GM21526 (cell line): ENCODE data around the gene VPS13D.
"Not testable (repeated sequence)": the region's sequence is repeated elsewhere in the genome, so short reads cannot be mapped to it uniquely, and the experiment has no call there.

ENCODE experiments used
- ATAC-seq: cut with Tn5 transposase; IDR thresholded peaks from one replicate; pipeline ENCODE4 v1.9.1; 2021; ENCODE audit warnings: moderate library complexity; ENCODE audit not compliant: unreplicated experiment, low FRiP score

Gene VPS13D

DNA sequence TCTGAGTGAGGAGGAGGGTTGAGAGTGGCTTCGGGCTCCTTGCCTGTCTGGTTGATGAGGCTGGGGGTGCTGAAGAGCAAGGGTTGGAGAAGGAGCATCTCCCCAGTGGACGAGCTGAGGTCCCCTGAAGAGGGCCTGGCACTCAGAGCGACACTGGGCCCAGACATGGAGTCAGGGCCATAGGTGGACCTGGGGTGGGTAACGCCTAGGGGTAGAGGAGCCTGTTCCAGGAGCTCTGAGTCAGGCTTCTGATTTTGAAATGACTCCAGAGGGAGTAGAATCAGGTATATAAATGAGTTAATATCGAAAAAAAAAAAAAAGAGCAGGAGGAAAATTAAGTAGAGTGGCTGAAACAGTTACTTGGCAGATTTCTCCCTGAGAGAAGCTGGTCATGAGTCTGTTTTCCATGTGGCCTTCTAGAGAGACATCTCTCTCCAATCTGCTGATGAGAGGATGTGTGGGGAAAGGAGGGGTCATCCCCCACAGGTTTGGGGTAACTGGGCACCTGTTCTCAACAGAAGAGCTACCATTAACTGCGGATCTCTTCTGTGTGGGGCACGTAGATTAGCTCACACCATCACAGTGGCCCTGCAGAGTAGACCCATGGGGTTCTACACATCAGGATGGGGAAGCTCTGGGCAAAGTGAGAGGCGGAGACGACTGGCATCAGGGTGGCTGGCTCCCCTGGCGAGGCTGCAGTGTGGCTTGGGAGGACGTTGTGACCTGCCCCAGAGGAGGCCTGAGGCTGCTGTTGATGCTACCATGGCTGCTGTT lies 272.7 kb downstream of the VPS13D start:
- no peak for ATAC-seq

DNA sequence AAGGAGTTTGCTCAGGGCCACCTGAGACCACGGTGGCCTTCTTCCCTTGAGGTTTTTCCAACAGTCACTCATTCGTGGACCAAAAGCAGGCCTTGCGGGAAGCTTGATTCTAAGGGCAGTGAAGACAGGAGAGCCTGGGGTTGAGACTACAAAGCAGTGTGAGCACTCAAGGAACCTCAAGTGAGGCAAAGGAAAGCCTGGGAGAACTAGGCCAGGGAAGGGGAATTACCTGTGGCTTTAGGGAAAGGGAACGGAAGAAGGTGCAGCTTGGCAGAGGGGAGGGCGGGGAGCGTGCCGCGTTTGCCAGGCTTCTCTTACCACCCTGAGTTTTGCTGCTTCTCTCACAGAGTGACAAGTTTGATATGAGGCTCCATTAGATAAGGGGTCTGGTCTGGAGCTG lies 273.9 kb downstream of the VPS13D start:
- no peak for ATAC-seq

DNA sequence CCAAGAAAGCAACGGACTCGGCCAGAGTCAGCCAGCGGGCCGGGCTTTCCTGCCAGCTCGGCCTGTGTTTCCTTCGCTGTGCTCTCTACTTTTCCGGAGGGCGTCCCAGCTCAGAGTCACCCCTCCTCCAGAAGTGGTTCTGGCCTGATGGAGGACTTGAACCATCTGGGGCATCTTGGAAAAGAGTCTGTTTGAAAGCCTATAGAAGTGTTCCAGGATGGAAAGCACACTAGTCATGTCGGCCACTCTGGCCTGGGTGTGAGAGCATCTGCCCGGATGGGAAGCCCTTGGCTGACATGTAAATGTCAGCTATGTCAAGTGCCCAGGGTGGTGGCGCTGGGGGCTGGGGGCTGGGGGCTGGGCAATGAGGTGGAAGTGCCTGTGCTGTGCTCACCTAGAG lies 274.8 kb downstream of the VPS13D start:
- no peak for ATAC-seq

DNA sequence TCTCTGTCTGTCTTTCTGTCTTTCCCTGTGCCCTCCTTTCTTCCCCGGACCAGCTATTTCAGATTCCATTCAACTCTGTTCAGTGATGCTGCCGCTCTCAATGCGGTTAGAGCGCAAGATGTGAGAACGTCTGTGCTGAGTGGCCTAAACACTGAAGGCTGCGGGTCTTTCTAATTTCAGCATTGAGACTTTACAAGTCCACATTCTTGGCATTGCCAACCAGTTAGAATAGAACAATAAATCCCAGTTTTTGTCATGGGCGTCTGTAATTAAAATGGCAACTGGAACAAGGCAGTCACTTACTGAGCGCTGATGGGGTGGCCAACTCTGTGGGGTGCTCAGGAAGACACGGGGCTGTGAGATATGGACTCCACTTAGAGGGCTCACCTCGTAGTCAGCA lies 275.4 kb downstream of the VPS13D start:
- ATAC-seq = no peak

DNA sequence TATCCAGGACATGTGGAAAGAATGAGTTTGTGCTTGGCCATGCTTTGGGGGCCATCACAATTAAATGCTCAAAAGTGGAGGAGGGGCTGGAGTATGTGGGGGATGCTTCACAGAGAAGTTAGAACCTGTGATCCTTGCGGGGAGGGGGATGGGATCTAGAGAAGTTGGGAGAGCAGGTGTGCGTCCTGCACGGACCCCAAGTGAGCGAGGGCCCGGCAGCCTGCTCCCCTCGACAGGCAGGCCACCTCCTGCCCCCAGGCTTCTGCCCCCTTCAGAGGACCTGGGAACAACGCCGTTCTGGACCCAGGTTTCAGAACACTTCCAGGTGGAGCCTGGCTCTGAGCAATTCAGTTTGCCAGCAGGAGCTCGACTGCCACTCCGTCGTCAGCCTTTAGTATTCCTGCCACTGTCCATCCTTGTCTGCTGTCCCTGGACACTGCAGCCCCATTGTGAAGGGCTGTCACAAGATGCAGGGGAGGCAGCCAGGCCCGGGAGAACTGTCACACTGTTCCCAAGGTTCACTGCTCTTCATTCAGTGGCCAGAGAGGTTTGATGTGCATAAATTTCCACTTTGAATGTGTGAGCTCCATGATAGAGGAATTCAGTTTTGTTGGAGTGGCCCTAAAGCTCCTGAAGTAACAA lies 275.9 kb downstream of the VPS13D start:
- no peak for ATAC-seq

DNA sequence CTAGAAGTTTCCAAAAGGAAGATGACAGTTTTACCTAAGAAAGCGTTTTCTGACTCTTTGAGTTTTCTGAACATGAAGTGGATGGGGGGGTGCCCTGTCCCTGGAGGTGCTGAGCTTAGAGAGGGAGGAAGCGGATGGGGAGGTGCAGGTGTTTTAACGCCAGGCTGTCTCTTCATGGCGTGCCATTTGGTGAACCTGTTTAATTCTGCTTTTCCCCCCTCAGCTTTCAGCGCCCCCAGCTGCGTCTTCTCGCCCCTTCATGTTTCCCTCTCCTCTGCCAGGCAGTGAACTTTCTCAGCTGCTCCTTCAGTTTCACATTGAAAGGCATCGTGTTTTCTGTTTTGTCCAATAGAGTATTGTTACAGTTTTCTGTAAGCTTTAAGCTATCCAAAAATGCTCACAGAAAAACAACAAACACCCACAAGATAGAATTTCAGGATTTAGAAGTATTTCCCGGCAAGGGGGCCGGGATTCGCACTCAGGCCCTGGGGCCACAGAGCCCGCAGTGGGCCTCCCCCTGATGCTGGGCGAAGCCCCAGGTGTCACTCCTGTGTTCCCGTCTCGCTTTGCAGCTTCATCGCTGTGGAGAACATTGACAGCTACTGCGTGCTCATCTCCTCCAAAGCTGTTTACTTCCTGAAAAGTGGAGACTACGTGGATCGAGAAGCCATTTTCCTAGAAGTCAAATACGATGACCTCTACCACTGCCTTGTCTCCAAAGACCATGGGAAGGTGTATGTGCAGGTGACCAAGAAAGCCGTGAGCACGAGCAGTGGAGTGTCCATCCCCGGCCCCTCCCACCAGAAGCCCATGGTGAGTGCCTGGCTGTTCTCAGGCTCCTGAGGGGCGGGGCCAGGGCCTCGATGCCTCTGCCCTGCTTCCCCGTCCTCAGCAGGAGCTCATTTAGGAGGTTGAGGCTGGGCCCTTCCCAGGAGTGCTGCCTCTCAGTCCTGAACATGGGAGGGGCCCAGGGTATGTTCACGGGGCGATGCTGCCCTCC lies 276.8 kb downstream of the VPS13D start:
- no peak for ATAC-seq

DNA sequence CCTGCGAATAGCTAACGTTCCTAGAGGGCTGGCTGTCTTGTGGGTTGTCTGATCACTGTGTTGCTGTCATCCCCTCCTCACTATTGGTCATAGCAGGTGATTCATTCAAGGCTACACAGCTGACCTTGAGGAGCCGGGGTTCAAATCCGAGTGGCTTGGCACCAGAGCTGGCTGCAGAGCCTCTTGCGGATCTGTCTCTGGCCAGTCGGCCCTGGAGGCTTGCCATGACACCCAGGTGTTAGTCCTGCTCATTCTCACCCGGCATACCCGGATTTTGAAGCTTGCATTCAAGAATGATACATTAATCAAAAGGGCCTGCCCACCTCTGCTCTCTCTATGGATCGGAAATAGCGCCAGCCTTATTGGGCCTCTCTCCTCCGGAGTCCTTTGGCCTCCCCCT lies 277.8 kb downstream of the VPS13D start:
- ATAC-seq = no peak

DNA sequence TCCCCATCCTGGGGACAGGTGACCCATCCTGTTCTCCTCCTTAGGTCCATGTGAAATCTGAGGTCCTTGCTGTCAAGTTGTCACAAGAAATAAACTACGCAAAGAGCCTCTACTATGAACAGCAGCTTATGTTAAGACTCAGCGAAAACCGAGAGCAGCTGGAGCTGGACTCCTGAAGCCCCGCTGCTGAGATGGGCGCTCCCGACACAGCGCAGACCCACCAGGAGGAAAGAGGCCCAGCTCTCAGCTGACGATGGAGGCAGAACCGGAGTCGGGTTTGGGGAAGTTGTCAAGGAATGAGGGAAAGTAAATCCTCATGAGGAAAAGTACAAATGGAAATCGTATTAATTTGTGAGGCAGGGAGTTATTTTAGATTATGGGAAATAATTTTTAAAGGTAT lies 279.0 kb downstream of the VPS13D start:
- no peak for ATAC-seq

DNA sequence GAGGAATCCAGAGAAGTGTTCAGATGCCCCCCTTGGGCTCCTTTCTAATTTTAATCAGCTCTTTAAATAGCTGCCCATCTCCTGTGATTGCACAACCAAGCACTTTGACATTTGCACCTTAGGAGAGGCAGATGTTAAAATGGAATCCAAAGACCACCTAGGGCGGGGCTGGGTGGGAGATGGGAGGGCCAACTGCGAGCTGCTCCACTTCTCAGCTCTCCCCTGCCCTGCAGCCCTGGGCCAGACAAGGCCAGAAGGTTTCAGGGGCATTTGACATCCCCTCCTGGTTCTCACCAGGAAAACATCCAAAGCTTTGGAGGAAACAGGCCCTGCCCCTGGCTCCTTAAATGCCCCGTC lies 281.3 kb downstream of the VPS13D start:
- ATAC-seq = no peak

DNA sequence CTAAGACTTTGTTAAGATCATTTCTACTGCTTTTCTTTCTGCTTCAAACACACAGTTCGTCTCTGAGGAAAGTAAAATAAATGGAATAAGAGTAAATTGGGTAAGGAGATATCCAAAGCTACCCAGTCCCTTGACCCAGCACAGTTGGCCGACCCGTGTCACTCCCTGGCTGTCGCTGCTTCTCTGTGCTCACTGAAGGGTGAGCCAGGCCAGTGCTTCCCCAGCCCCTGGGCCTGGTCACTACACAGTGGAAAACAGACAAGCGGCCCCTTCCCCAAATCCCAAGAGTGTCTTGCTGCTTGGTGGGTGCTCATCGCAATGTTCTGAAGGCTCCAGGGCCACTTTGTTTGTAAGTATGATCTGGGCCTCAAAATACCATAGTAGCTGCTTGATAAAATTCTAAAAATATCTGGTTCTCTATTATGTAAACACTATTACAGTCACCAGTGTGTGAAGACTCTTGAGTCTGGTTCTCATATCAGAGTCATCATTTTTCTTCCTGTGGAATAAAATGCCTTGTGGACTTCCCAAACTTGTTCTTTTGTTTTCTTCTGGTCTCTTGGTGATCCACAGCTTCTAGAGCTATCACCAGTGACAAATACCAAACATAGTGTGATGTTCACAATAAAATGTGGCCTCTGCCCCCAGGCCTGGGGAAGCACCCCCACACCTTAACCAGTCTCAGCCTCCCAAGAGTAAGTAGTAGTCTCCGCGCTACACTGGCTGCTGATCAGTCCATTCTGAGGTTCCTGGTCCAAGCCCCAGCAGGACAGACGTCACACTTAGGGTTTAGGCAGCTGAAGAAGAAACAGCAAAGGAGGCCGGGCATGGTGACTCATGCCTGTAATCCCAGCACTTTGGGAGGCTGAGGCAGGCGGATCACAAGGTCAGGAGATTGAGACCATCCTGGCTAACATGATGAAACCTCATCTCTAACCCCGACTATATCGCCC lies 282.0 kb downstream of the VPS13D start:
- ATAC-seq = no peak

DNA sequence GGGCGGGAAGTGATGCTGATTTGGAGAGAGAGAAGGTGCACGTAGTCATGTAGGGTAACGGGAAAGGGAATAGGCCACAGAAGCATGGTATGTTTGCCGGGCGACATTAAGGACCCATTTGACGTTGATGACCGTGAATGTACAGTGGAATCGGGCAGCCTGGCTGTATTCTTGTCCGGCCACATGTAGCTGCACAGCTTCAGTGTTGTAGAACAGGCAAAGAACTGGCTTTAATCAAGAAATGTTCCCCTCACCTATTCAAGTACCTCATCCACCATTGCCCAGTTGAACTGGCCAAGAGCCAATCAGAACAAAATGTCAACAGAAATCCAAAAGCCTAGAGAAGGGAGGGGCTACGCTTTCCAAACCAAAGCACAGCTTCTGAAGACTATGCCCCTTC lies 283.4 kb downstream of the VPS13D start:
- ATAC-seq = no peak

DNA sequence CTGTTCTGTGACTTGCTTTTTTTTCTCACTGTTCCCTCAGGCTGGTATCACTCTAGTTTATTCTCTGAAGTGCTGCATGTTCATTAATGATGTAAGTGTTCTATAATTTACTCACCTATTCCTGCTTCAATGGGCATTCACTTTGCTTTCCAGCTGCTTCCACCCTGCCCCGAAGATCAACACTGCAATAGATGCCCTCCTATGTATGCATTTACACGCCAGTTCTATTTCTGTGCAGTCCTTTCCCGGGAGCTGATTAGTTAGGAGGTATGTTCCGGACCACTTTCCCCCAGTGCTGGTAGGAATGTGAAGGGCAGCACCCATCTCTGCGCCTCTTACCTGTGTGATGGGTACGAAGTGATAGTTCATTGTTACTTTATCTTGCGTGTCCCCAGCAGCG lies 284.8 kb downstream of the VPS13D start:
- no peak for ATAC-seq

DNA sequence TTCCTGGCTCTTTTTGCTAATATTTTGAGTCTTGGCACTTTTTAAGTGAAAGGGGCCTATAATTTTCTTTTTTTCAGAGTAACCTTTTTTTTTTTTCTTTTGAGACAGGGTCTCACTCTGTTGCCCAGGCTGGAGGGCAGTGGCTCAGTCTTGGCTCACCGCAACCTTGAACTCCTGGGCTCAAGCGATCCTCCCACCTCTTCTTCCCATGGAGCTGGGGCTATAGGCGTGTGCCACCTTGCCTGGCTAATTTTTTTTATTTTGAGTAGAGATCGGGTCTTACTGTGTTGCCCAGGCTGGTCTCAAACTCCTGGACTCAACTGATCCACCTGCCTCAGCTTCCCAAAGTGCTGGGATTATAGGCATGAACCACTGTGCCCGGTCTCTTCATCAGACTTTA lies 285.4 kb downstream of the VPS13D start:
- ATAC-seq = no peak

DNA sequence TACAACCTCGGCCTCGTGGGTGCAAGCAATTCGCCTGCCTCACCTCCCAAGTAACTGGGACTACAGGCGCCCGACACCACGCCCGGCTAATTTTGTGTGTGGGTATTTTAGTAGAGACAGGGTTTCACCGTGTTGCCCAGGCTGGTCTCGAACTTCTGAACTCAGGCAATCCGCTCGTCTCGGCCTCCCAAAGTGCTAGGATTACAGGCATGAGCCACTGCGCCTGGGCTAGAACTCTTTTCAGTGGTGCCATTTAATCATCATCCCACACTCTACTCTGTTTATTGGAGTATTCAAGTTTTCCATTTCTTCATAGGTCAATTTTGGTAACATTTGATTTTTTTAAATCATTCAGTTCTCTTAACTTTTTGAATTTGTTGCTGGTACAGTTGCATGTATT lies 286.9 kb downstream of the VPS13D start:
- ATAC-seq = no peak

DNA sequence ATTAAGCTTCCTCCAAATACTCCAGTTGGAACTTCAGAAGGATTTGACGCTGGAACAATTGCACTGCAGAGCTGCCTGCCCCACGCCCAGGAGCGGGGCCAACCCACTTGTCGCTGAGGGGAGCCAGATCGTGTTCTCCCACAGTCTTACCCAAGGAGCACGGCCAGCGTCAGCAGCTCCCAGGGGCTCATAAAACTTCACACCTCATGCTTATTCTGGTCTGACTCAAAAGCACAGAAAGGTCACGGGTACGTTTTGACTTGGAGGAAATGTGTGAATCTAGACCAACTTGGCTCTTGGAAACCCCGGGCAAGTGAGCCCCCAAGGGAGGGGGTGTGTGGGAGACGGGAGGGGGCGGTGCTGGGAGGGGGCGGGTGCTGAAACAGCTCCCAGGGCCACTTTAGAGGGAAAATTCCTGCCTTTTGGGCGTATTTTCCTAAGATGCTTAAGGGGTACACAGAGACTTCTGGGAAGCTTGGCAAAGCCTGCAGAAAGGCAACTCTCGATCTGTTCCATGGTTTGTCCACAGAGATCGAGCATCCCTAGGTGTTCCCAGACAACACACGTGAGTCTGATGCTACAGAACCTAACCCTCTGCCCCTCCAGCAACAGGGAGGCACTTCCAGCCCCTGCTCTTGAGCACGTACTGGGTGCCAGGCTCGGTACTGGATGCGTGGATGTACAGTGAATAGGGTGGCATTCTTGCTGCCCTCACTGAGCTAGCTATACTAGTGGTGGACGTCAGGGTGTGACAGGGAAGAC lies 289.3 kb downstream of the VPS13D start:
- ATAC-seq = no peak

DNA sequence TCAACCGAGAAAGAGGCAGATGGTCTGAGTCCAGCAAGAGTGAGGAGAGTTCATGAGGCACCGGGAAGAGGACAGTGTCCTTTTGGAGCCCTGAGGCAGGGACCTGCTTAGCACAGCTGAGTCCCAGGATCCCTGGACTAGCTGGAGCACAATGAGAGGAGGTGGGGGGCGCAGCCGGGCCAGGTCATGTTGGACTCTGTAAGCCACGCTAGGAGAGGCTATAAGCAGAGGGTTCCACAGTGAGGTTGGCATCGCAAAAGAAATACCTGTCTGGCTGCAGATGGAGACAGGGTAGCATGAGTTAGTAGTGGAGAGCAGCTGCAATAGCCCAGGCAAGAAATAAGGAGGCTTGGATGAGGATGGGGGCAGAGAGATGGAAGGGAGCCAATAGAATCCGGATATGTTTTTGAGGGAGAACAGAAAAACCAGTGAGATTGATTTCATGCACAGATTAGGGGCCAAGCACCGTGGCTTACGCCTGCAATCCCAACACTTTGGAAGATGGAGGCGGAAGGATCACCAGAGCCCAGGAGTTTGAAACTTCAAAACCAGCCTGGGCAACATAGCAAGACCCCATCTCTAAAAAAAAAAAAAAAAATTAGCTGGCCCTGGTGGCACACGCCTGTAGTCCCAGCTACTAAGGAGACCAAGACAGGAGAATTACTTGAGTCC lies 290.0 kb downstream of the VPS13D start:
- ATAC-seq = no peak

DNA sequence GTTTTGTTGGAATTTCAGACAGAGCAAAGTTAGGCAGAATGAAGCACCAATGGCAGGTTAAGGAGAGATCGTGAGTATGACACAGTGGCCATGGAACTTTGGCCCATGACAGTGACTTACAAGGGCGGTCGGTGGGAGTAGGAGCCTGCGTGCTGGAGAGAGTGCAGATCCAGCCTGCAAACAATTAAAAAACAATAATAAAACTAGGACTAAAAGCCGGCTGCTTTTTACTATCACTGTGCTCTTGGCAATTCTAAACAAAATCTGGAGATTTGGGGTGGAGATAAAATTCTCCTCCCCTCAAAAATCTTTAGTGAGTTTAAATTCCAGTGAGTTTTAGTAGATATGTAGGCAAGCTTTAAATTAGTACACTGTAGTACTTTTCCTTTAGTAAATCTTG lies 291.3 kb downstream of the VPS13D start:
- no peak for ATAC-seq

DNA sequence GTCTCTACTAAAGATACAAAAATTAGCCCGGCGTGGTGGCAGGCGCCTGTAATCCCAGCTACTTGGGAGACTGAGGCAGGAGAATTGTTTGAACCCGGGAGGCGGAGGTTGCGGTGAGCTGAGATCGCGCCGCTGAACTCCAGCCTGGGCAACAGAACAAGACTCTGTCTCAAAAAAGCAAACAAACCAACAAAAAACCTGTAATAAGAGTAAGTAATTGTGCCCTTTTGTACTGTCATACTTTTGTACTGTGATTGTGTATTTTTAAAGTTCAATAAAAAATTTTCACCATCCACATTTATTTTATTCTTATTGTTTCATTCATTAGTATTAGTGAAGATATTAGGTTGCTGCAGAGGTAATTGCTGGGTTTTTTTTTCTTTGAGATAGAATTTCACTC lies 292.9 kb downstream of the VPS13D start:
- not testable (repeated sequence) for ATAC-seq

DNA sequence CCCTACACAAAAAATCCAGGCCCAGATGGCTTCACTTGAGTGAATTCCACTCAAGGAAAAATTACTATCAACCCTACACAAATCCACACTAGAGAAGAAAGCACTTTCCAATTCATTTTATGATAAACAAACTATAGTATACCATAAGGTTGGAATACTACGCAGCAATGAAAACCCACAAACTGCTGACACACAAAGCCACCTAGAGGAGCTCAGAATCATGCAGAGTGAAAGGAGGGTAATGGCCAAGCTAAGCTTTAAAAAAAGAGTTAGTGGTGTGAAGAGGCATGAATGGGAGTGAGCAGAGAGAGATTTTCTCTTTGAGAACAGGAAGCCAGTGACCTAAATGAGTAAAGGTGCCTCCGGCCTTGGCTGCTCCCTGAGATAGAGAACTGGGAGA lies 294.4 kb downstream of the VPS13D start:
- no peak for ATAC-seq
